ENCODE results near the gene ITPK1.

The ITPK1 gene

DNA sequence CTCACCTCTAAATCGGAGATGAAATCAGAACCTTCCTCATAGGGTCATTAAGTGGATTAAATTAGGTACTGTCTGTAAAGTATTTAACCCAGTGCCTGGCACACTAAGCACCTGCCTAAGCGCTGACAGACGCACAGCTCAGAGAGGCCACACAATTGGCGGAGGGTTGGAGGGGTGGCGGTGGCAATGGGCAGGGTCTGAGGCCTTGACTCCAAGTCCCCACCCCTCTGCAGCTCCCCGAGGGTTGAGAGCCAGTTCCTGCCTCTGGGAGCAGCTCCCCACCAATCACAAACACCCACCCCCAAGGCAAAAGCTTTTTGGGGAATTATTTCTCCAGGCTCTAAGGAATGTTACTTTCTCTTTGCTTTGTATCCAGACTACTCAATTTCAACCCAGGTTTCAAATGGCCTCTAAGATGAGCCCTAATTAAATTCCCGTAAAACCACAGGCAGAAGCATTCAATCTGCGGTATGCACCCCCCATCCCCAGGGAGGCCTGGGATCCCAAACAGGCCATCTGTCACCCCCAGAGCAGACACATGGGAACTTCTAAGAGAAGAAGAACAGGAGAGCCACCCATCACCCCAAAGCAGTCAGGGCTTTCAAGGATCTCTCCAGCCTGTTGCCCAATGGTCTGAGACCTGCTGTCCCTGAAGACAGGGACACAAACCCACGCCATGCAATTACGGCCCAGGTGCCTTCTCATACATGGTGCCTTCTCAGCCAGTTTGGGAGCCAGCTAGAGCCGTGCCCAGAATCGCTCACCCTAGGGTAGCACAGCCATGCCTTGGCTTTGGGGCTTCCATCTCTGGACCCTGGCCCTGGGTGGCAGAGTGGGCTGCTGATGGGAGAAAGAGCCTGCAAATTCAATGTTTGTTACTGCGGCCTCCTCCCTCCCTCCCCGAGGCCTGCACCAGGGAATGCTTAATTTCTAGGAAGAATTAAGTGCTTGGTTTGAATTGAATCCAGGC, 126.7 kb downstream of the ITPK1 start:
- DNase-seq (ENCODE audit: low spot score), result no peak

DNA sequence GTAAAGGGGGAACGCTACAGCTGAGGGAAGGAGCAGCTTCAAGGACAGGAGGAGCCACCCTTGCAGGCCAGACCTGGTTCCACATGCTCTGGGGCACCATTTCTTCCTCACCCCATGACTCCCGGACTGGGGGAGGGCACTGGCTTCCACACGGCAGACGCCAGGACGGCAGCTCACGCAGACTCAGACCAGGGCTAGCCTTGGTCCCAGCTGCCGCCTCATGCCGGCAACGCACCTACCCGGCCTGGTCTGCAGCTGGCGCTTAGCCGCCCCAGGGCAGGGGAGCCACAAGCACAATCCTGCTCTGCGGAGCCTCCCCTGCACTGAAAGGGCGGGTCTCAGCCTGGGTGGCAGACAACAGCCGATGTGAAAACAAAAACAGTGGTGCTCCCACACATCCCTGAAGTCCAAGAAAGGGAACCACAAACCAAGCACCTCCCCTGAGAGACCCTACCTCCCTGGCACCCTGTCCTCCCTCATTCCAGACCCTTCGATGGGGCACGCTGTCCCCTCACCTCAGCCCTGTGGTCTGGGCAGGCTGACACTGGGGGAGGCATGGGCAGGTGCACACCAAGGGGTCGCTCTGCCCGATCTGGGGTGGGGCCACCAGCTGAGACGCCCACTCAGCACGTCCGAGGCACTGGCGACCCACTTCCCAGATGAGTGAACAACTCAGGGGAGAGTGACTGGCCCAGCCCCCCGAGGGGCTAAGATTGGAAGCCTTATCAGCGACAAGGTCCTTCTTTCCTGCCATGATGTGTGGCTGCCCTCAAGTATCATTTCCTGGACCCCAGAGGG, 127.8 kb downstream of the ITPK1 start:
- no peak for DNase-seq (ENCODE audit: low spot score)

DNA sequence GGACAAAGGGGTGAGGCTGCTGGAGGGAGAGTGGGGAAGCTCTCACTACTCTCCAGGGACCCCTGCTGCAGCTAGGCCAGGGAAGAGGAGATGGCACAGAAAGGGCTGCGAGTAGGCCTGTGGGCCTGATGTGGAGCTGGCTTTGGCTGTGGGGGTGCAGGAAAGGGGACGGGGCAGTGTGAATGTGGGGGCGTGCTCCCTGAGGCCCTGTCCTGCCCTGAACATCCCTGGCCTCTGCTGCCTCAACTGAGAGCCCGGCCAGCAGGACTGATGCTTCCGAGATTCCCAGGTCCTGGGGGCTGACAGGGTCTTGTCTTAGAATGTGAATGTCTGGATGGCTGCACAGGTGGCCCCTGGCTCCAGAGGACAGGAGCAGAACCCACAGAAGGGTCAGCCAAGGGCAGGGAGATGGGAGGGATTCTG, 128.6 kb downstream of the ITPK1 start:
- DNase-seq (ENCODE audit: low spot score), result no peak

DNA sequence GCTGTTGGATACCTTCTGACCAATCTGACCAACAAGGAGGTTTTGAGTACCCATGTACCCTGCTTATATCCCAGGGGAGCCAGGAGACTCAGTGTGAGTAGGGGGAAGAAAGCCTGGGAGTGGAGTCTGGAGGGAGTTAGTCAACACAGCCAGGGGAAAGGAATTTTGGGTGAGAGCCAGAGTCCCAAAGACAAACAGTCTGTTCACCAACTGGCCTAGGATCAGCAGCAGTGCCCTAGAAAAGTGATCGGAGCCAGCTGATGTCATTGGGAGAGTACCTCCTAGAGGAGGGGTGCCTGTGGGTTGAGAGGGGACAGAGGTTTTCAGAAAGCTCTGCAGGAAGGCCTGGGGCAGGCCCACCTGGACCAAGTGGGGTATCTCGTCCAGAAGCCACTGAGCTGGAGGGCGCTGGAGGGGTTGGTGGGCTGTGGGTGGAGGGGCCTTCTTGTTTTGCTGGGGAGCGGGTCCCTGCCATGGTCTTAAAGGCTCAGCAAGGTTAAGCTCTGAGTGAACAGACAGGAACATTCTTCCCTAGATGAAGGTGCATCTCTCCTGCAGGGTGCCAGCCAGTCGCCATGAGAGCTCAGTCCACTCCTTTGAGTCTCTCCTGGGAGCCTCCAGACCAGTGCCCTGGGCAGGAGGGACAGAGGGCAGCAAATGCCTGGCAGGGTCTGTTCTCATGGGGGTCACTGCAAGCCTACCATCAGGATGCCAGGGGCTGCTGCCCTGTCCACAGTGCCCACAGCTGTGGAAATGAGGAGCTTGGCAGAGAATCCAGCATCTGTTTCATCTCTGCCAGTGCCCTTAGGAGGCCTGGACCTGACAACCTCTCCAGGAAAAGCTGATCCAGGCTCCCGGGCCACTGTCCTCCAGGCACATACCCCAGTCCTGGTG, 129.2 kb downstream of the ITPK1 start:
- DNase-seq (ENCODE audit: low spot score), result peak; percentile 61

GRCh38 chr14:92985521-92985920, 130.2 kb downstream of the ITPK1 start:
- DNase-seq (ENCODE audit: low spot score), result no peak

- DNase-seq (ENCODE audit: low spot score), result no peak
These were observed 130.8 kb downstream of the ITPK1 start for GRCh38 chr14:92984896-92985295.

- no peak for DNase-seq (ENCODE audit: low spot score)
These were observed 131.5 kb downstream of the ITPK1 start for GRCh38 chr14:92984082-92984788.

DNA sequence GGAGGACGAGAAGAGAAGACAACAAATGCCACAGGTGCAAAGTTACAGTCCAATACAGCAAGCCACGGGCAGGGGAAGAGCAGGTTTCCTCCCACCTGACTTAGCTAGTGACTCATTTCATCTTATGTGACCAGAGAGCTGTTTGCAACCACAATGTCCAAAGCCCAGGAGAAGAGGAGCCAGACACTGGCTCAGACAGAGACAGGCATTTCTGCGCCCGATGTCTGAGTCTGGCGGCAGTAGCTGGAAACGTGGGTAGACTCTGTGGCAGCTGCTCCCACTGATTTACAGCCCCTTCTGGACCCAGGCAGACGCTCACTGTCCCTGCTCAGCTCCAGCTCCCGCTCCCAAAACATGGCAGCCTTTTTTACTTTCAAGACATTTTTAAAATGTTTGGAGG, 132.8 kb downstream of the ITPK1 start:
- DNase-seq (ENCODE audit: low spot score), result peak; percentile 55

GRCh38 chr14:92981726-92982125, 134.0 kb downstream of the ITPK1 start:
- no peak for DNase-seq (ENCODE audit: low spot score)

- DNase-seq (ENCODE audit: low spot score), result no peak
These were observed 134.9 kb downstream of the ITPK1 start for GRCh38 chr14:92980866-92981265.

- no peak for DNase-seq (ENCODE audit: low spot score)
These were observed 137.3 kb downstream of the ITPK1 start for GRCh38 chr14:92978229-92979021.

DNA sequence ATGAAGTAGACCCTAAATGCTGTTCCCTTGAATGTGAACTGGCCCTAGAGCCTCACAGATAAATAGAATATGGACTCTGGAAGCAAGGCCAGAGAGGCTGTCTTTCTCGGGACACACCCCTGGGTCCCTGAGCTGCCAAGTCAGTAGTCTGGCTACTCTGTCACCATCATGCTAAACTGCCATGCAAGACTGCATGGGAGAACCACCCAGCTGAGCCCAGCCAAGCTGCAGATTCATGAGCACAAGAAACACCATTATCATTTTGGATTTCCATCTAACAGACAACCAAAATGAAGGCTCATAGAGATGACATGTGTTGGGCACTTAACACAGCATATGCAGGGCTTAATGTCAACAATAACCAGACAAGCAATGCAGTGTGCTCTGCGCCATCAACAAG, 139.5 kb downstream of the ITPK1 start:
- DNase-seq (ENCODE audit: low spot score), result no peak

DNA sequence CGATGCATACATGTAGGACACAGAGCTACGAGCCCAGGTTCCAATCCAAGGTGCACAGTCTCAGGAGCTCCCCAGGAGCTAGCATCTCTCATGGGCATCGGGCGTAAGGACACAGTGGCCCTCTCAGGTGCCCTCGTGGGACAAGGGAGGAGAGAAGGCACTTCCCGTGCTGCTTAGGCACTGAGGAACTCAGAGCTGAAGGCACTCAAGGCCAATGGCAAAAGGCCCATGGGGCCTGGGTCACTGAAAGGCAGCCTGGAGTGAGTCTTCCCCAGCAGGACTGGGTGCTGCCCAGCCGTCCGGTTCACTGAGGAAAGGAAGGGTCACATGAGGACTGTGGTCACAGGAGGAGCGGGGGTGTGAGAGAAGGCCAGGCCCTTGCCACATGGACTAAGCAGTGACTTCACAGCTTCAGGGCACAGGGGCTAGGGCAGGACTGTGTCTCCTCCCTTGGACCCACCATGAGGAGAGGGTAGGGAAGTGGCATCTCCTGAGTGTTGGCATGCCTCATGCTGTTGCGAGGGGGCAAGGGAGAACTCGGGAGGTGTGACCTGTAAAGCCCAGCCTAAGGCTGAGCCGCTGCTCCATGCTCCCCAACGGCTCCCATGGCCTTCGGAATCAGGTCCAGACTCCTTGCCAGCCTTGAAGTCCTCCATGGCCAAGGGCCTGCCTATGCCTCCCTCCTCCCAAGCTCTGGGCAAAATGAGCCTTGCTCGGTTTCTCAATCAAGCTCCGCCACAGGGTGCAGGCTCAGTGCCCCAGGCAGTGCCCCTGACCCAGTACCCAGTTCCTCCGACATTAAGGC, 141.0 kb downstream of the ITPK1 start:
- no peak for DNase-seq (ENCODE audit: low spot score)

DNA sequence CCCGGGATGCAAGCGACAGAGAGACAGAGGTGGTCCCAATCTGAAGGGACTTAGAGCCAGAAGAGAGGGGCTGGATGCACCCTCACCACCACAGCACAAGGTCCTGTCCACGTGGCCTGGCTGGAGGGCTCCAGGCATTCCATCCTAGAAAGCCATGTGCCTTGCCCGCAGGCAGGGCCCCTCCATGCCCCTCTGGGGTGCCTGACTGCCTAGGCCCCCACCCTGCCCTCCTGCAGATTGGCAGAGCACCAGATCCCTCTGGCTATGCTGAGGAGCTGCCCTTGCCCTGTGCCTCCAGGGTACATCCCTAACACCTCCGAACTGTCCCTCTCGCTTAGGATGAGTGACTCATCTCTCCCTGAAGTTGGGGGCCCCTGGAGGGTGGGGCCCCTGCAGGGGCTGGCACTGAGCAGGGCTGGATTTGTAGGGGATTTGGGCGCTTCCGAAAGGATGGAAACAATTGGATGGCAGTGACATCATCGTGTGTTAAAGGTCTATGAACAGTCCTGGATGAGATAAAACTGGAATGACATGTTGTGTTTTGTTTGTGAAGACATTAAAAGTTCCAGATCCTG, 141.8 kb downstream of the ITPK1 start:
- no peak for DNase-seq (ENCODE audit: low spot score)

DNA sequence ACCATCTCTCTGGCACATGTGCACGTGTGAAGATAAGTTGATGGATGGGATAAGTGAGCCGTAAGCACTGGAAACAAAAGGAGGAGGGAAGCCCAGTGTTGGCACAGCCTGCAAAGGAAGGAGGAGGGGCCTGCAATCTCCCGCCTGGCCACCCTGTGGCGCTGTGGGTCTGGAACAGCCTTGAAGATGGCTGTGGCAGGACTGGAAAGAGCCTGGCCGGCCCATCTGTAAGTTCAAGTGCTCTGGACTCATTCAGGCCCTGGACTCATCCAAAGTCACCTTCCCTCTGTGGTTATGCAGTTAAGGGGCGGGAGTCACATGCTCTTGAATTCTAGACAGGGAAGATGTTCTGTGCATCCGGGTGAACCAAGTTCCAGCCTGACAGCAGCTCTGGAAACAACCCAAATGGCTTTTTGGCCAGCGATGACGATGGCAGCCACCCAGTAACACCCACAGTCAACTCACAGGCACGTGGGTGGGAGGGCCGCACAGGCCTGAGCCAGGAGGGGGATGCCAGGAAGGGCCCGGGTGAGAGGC, 142.4 kb downstream of the ITPK1 start:
- DNase-seq (ENCODE audit: low spot score), result peak; percentile 67

- no peak for DNase-seq (ENCODE audit: low spot score)
These were observed 144.0 kb downstream of the ITPK1 start for GRCh38 chr14:92971601-92972180.

- DNase-seq (ENCODE audit: low spot score), result no peak
These were observed 145.5 kb downstream of the ITPK1 start for GRCh38 chr14:92970271-92970670.

GRCh38 chr14:92969871-92970270, 145.9 kb downstream of the ITPK1 start:
- peak; percentile 64 for DNase-seq (ENCODE audit: low spot score)

DNA sequence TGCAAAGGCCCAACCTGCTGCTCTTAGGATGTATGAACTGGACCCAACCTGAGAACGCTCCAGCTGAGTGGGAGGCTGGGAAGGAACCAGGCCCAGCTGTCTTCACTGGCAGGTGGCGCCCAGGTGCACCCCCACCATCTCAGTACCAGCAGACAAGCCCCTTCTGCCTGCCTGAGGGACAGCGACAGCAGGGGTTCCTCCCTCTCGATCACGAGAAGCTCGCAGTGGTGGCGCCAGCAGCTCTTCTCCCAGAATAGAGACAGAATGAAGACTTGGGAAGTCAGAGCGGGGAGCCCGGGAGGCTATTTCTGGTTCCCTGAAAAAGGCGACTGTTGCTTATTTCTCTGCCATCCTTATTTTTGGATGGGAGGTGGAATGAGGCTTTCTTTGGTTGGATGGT, 146.3 kb downstream of the ITPK1 start:
- no peak for DNase-seq (ENCODE audit: low spot score)
